HG03280 (cell line): ENCODE data around the gene UGT1A10.

ENCODE experiments used
- ATAC-seq: cut with Tn5 transposase; IDR thresholded peaks from one replicate; pipeline ENCODE4 v1.9.1; 2021; ENCODE audit warnings: mild to moderate bottlenecking, moderate library complexity; ENCODE audit not compliant: unreplicated experiment

UGT1A10 gene

DNA sequence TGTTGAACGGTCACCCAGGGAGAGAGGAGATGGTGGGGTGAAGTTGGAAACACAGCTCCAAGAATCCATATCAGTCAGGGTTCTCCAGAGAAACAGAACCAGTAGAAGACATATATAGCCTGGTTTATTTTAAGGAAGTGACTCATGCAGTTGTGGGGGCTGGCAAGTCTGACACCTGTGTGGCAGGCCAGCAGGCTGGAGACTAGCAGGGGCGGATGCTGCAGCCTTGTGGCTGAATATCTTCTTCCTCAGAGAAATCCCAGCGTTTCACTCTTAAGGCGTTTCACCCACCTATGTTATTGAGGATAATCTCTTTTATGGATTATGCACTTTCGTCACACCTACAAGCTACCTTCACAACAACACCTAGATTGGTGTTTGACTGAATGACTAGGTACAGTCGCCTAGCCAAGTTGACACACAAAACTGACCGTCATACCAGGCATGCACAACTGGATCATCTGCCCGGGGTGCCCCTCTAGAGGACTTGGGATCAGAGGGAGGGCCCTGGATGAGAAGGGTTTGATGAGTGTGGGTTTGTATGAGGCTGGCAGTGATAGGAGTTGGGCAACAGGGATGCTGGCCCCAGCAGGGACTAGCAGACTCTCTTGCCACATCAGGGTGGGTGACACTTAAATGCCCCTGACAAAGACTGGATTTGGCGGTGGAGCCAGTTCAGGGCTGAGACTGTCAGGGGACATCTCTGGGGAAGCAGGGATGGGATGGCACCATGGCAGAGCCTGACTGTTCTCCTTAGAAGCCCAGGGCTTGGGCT, 165.3 kb downstream of the UGT1A10 start:
- no peak for ATAC-seq

DNA sequence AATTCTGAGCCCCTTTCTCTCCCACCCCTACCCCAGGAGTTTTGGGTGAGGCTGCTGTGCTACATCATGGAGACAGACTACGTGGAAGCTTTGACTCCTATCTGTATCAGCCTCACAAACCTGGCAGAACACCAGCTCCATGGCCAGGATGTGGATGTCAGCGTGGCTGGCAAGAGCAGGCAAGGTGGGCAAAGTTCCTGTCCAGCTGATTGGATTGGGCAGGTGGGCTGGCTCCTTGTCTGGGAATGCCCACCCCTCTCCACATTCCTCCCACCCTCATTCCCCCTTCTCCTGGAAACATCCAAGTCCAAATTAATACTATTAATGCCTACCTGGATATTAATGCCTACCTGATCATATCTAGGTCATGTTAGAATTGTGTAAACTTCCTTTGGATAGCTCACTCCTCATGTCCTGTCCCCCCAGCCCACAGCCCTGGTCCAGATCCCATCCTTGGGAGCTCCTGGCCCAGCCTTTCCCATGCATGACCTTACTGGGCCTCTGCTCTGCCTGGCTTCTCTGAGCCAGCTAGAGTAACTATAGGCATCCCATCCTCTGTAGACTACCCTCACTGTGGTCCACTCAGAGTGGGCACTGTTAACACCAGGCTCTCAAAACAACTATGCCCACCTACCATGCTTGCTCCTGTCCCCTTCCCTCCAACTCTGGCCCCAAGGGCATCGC, 166.0 kb downstream of the UGT1A10 start:
- no peak for ATAC-seq

- ATAC-seq: no peak
These were observed 167.2 kb downstream of the UGT1A10 start for GRCh38 chr2:233803292-233803911.

DNA sequence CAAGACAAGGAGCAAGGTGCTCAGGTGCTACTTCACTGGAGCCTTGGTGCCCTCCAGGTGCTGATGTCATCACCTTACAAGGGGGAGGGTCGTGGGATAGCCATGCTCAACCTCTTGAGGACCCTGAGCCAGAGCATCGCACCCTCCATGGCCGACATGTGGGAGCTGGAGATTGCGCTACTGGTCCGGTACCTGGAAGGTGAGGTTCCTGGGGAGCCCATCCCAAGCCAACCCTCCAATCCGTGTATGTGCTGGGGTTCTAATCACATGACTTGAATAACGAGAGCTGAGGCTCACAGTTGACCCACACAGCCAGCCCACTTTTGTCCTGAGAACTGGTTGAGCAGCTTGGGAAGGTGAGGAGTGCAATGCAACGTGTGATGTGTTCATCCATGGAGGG, 167.7 kb downstream of the UGT1A10 start:
- no peak for ATAC-seq

- no peak for ATAC-seq
These were observed 171.1 kb downstream of the UGT1A10 start for GRCh38 chr2:233807215-233807865.

DNA sequence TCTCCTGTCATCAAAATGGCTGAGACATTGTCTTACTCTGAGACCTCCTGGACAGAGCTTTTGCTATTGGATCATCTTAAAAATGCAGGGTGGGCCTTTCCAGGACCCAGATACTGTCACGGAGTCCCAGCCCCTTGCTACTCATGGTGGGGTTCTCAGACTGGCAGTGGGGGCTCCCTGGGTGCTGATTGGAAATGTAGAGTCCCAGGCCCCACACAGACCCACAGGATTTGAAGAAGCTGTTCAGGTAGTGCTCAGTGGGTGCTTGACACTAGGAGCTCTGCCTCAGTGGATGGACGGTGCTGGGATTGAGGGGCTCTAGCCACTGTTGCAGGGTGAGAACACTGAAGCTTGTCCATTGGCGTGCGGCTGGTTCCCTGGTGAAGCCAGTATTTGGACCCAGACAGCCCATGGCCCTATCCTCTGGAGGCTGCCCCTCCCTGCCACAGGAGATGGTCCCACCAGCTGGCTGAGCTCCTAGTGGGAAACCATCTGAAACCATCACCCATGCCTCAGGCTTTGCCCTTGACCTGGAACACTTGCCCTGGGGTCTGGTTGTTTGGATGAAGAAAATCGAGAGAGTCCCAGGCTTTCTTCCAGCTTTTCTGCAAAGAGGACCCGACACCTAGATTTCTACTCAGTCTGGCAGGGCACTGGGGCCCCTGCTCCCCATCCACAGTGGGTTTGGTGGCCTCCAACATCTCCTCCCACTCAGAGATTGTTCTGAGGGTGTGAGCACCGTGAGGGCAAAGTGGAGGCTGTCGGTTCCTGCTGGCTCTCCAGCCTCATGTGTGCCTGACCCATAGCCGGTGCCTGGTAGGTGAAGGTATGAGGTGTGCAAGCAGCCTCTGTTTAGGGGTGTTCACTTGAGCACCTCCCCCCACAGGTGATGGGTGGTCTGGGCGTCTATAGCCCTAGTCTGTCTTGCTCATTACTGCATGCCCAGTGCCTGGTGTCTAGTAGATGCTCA, 172.0 kb downstream of the UGT1A10 start:
- ATAC-seq: no peak

DNA sequence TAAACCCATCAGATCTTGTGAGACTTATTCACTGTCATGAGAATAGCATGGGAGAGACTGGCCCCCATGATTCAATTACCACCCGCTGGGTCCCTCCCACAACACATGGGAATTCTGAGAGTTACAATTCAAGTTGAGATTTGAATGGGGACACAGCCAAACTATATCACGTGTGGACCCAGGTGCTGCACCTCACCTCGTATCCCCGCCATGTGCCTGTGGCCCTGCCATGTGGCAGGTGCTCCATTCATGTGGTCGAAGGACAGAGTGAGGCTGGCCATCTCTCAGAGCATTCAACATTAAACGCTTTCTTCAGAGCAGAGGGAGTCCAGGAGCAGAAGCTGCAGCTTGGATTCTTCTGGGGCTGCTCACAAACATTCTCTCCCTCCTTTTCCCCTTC, 174.1 kb downstream of the UGT1A10 start:
- ATAC-seq: no peak

- ATAC-seq: no peak
These were observed 174.8 kb downstream of the UGT1A10 start for GRCh38 chr2:233811087-233811486.

- ATAC-seq: no peak
These were observed 175.5 kb downstream of the UGT1A10 start for GRCh38 chr2:233811732-233812131.

- no peak for ATAC-seq
These were observed 177.2 kb downstream of the UGT1A10 start for GRCh38 chr2:233813236-233814055.

DNA sequence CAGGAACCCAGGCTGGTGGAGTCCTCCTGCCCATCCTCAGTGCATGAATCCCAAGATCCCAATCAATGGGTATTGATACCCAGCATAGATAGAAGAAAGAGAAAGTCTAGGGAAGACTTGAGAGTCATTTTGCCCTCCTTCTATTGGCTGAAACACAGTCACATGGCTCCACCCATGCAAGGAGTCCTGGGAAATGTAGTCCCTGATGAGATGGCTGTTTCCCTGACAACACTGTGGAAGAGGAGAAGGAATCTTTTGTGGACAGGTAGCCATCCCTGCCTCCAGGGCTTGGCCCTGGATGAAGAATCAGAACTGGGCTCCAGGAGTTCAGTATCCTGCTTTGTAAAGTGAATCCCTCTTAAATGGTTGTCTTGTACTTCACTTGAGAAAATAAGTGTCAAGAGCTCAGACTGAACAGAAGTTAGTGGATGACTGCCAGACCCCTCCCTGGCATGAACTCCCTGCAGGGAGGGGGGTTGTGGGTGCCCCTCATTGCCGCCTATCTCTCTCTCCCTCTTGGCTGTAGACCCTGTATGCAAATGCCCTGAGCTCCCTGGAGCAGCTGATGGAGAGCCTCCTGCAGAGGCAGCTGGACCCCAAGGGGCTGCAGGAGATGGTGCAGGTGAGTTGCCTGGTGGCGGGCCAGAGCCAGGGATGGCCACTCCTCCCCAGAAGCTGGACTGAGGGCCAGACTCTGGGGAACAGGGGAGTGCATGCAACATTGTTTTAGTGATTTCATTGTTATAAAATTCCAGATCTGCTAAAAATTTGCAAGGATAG, 178.0 kb downstream of the UGT1A10 start:
- ATAC-seq: no peak

DNA sequence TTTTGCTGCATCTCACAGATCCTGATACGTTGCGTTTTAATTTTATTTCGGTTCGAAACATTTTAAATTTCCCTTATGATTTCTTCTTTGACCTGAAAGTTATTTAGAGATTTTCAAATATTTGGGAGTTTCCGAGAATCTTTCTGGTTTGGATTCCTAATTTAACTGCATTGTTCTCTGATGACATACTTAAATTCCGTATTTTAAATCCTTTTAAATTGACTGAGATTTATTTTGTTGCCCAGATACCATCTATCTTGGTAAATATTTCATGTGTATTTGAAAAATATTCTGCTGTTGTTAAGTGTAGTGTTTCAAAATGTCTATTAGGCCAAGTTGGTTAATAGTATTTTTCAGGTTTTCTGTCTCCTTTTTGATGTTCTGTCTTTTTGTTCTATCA, 179.6 kb downstream of the UGT1A10 start:
- ATAC-seq: no peak

GRCh38 chr2:233816334-233816733, 180.1 kb downstream of the UGT1A10 start:
- ATAC-seq: no peak

DNA sequence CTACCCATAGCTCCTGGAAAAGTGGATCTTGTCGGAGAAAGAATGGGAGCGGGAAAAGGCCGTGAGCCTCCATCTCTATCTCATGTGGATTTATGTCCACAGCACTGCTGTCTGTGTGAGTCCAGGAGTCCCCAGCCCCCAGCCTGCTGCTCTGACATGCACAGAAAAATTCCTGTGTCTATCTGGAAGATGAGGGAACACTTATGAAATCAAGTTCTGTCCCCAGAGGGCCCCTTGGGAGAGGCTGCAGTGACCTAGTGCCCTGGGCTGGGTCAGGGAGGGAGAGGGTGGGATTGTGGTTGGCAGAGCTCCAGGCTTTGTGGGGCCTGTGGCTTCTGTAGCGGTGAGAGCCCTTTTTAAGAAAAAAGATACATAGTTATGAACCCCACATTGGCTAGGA, 180.5 kb downstream of the UGT1A10 start:
- no peak for ATAC-seq

DNA sequence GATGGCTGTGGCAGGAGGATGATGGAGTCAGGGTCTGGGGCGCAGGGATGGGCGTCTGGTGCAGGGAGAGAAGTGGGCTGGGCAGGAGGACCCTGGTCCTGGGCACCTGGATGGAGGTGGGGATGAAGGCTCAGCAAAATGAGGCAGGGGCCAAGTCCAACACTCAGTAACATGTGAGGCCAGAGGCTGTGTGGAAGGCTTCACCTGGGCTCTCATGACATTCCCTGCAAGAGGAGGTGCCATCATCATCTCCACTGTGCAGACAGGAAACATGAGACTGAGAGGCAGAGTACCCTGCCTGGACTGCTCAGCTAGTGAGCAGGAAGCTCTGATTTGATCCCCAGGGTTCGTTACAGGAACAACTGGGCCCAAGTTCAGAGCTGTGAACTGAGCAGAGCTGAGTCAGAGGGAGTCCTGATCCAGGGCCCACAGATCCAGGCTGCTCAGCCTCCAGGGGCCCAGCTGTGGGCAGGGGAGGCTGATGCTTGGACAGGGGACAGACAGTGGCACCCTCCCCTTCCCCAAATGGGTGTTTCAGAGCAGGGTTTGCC, 181.2 kb downstream of the UGT1A10 start:
- ATAC-seq: no peak

DNA sequence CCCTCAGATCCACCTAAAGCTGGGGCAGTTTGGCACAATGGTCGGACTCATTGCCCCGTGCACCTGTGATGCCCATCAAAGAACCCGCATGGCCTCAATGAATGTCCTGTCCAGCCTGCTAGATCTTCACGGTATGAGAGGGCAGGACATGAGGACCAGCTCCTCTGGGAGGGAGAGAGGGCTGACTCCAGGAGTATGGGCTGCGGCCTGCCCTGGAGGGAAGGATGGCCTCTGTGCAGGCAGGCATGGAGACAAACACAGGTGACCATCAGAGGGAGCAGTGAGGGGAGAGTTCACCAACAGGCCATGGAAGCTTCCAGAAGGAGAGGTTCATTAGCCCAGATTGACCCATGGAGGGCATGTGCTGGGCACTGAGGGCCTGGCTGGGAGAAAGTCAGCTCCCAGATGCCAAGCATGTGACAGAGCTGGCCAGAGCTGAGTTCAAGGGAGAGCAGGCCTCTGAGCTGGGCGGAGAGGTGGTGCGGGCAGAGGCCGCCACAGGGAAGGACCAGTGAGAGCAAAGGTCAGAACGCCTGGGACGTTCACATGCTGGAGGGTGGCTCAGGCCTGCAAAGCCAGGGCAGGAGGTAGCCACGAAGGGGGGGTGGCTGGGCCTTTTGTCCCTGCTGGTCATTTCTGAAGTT, 181.9 kb downstream of the UGT1A10 start:
- ATAC-seq: no peak

- ATAC-seq: no peak
These were observed 182.7 kb downstream of the UGT1A10 start for GRCh38 chr2:233818639-233819621.
